Stomach (tissue), 4 donors: ENCODE results near the gene CDK15.

Experiments
- CTCF ChIP-seq, 7 experiments: fragments of 450-650 bp in 4 of 7; fragments of 200-600 bp in 3 of 7; sonication (generic) in 3 of 7; IDR thresholded peaks; one replicate each; pipeline ENCODE4 v1.5.1; 2016 to 2019; ENCODE audit warnings: antibody characterized with exemption in 7 of 7, control low read depth in 2 of 7, mild to moderate bottlenecking in 1 of 7
- EP300 ChIP-seq: sonication (generic); formaldehyde crosslinking; IDR thresholded peaks from one replicate; pipeline ENCODE4 v1.6.1; 2017; ENCODE audit warnings: antibody characterized with exemption
- POLR2A ChIP-seq, 4 donors: fragments of 450-650 bp; IDR thresholded peaks; one replicate each; pipeline ENCODE4 v1.6.1; 2016; ENCODE audit warnings: antibody characterized with exemption in 4 of 4, control low read depth in 2 of 4, mild to moderate bottlenecking in 1 of 4, moderate library complexity in 1 of 4
- POLR2AphosphoS5 ChIP-seq, 3 donors: sonication (generic); formaldehyde crosslinking; IDR thresholded peaks; one replicate each; pipeline ENCODE4 v1.6.1; 2016; ENCODE audit warnings: antibody characterized with exemption in 3 of 3

- TF ChIP-seq POLR2AphosphoS5 (IDR thresholded peaks at IDR 0.05) (no peak), CTCF (IDR thresholded peaks at IDR 0.05) (no peak), POLR2A (IDR thresholded peaks at IDR 0.05) (no peak), EP300 (no peak)
Measured at GRCh38 chr2:201908901-201909300, 102.6 kb downstream of the CDK15 start.
